Renal pelvis (tissue), 4 donors: ENCODE results near the gene CD207. TPM values are rescaled to one million over a fixed set of nuclear protein-coding genes. Genes with fewer than 3 reads are reported as not detected.

Source experiments
- DNase-seq: peaks from one replicate; pipeline ENCODE4 v3.0.0-alpha.2; 2013
- polyA plus RNA-seq, 3 donors: library from polyadenylated mRNA; unstranded; fragments of 120-200 nt; gene quantifications; one replicate each; pipeline ENCODE4 v1.2.1, GENCODE V29; 2013; ENCODE audit not compliant: insufficient read length in 3 of 3

Gene CD207
- polyA plus RNA-seq, 3 donors = not detected

DNA sequence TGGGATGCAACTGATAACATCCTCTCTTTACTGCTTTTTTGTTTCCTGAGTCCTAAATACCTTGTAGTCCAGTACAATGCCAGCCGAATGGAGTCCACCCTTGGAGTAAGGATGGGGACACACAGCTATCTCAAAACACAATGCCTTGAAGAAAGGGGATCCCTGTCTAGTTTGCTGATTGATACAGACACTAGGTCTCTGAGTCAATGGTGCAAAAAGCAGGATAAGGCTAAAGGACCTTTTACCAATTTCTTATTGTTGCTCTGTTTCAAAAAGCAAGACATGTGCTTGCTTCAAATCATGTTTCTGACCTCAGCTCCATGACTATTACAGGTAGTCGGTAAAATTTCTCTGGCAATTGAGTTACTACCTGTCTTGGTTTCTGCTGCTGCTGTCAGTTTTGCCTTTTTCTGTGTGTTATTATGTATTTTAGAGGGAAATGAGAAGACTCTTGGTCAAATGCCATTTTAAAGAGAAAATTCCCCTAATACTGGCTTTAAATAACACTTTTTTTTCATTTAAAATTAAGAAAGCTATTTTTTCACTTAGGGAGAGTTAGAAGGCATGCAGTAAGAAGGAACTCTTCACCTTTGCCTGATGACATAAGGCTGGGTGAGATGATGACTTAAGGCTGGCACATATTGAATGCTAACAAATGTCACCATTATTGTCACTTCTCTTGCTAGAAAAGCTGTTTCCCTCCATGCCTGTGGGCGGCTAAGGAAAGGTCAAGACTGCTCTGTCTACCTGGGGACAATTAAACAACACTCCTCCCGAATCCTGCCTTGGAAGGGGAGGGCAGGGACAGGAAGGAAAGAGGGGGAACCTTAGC lies 40.2 kb downstream of the CD207 start:
- DNase-seq = no peak

DNA sequence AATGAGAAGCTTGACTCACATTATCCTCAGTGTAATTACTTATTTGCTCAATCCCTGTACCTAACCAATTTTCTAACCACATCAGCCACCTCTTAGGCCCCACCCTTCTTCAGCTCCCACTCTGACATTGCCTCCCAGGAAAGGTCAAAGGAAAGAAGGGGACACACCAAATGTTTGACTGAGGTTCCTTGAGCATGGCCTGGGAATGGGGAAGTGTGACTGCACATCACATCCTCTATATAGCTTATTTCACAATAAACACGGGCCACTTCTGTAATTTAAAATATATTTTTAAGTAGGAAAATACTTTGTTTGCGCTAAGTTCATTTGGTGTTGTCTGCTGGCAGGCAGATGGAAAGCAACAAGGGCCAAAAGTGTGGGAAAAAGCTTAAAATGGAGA lies 42.2 kb downstream of the CD207 start:
- DNase-seq = no peak

DNA sequence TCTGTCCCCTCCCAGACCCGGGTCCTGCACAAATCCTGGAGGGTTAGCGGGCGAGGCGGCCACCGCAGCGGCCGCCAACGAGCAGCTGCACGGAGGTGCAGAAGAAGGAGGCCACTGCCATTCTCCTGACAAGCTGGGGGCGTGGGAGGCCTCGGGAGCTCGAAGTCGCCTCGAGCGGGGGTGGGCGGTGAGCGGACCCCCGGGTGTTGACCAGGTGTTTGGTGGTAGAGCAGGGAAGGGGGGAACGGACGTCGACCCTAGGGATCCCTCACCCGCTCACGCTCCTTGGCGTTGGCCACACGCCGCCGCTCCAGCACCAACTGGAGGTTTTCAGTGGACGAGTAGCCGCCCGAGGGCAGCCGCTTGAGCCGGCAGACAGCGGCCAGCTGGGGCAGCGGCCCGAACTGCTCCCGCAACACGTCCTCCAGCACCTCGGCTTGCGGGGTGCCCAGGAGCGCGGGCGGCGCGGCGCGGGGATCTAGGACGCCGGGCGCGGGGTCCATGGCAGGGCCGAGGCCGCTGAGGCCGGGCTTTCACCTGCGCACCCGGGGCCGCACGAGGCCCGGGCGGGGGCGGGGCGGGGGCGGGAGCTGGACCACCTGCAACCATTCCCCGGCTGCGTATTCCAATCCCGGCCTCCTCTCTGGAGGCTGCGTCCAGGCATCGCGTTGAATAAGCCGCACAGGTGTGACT lies 45.3 kb downstream of the CD207 start, which contains the start of gene FIGLA:
TSS of gene FIGLA (minus strand) at position 508 of the 693 bp plus-strand sequence. CDS start at position 503, 5 bp downstream.
- no peak for DNase-seq

DNA sequence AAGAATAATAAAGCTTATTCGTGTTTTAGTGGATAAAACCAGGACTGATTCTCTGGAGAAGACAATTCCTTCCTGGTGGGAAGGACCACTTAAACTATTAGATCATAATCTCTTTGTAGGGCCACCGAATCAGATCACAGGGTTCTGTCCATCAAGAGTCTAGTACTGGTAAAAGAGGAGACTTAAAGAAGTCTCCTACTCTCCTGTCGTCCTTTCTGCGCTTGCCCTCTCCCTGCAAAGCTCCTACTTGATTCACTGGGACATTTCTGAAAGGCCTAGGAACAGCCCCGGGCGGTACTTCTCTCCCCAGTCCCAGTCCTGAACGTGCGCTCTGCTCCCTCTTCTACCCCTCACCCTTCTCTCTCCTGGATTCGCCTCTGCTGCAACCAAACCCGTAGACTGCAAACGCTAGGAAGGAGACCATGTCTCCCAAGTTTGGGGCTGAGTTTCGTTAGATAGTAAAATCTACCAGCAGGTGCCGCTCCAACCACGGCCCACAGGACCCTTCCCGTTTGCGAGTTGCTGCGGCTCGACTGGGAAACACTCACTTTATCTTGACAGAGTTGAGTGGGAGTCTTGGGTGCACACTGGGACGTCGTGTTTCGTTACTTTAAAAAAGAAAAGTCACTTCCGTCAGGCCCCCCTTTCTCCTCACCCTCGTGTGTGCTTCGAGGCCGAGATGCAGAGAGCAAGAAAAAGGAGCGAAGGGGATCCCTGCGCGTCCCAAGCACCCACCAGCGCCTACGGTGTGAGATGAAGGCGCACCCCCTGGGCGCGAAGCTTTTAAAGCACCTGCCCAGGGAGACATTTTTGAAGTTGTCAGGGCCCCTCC lies 46.1 kb downstream of the CD207 start:
- DNase-seq = peak; percentile 62

DNA sequence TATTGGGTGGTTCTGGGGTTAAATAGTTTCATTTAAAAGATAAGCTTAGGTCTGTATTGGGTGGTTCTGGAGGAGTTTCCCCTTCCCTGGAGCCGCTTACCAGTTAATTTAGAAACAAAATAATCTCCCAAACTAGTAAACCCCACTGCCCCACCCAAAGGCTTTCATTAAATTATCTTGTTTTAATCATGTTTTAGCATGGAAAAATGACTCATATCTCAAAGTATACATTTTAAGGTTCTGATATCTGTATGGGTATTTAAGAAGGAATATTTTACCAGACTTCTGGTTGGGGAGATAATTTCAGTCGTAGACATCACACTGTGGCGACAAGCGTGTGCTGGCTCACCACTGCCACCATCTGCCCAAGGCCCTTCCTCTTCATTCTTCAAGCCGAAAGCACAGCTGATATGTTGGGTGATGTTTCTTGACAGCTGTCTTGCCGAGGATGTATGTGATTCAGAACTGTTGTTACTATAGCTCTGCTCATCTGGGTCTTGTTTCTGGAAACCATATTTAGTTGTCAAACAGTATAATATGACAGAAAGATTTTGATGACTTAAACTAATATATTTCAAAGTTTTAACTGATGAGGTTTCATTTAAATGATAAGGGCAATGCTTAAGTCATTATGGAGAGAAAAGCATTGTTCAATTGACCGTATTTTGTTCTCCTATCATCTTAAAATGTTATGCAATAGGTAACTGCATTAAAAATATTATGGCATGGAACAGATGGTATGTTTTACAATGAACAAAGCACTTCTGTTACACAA lies 50.3 kb downstream of the CD207 start:
- peak; percentile 23 for DNase-seq

DNA sequence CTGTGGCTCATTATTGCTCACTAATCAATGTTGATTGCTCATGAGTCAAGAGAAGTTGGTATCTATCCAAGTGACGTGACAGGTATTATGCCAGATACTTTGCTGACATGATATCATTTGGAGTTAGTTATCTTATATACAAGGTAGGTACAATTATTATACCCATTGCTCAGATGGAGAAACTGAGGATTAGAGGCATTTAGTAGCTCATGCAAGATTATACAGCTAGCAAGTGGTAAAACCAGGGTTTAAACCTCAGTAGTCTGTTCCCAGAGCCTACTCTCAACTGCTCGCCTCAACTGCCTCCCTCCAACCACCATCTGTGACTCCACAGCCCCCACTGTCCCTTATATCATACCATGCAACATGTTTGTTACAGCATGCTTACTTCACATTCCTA lies 51.3 kb downstream of the CD207 start:
- no peak for DNase-seq

Other genes starting within 250 kb of the CD207 start
- gene ADD2, start 67.6 kb downstream of the CD207 start, polyA plus RNA-seq = 1 to 10 TPM; 6.6 to 7.6 (median 7.0) TPM
- gene FIGLA, start 45.2 kb downstream of the CD207 start, polyA plus RNA-seq = not detected
- gene CLEC4F, start 15.2 kb downstream of the CD207 start, polyA plus RNA-seq = under 1 TPM in 2 of 3 donors, not detected in 1; 0.06 to 0.09 TPM
- gene VAX2, start 64.8 kb upstream of the CD207 start, polyA plus RNA-seq = under 1 TPM; 0.50 to 0.73 (median 0.66) TPM
- gene ATP6V1B1, start 100.1 kb upstream of the CD207 start, polyA plus RNA-seq = 100 to 1,000 TPM in 1 of 3 donors, 10 to 100 TPM in 2; 78.2 to 108 (median 78.6) TPM
- gene ANKRD53, start 142.8 kb upstream of the CD207 start, polyA plus RNA-seq = 1 to 10 TPM in 1 of 3 donors, under 1 TPM in 2; 0.84 to 1.0 (median 0.89) TPM
- gene TEX261, start 159.1 kb upstream of the CD207 start, polyA plus RNA-seq = 10 to 100 TPM; 55.9 to 69.4 (median 56.7) TPM
- 100 to 1,000 TPM in 2 of 3 donors, 10 to 100 TPM in 1; 82.8 to 113 (median 103) TPM for gene NAGK, start 232.8 kb upstream of the CD207 start, polyA plus RNA-seq